Thymus (tissue), 11 donors: ENCODE results near the gene ATP1A3. TPM values are rescaled to one million over a fixed set of nuclear protein-coding genes. Genes with fewer than 3 reads are reported as not detected.

ENCODE experiments used
- DNase-seq, 9 donors: peaks; one replicate each; pipeline ENCODE4 v3.0.0-alpha.2; 2013; ENCODE audit warnings: low spot score in 9 of 9, low read depth in 6 of 9, missing footprints in 1 of 9
- H3K27ac ChIP-seq, 2 donors: one replicate each; pipeline ENCODE4 v1.5.1; 2013; ENCODE audit warnings: control low read depth in 1 of 2, low read depth in 1 of 2, low read length in 1 of 2, mild to moderate bottlenecking in 1 of 2, moderate library complexity in 1 of 2
- H3K27me3 ChIP-seq, 2 donors: one replicate each; pipeline ENCODE4 v1.5.1; 2013; ENCODE audit warnings: low read length in 1 of 2; ENCODE audit not compliant: control insufficient read depth in 2 of 2, insufficient read depth in 1 of 2
- H3K36me3 ChIP-seq, 2 donors: one replicate each; pipeline ENCODE4 v1.5.1; 2013; ENCODE audit warnings: low read length in 1 of 2, mild to moderate bottlenecking in 1 of 2, moderate library complexity in 1 of 2; ENCODE audit not compliant: control insufficient read depth in 2 of 2, insufficient read depth in 2 of 2
- H3K4me1 ChIP-seq, 2 donors: one replicate each; pipeline ENCODE4 v1.5.1; 2013; ENCODE audit warnings: low read length in 2 of 2; ENCODE audit not compliant: control insufficient read depth in 2 of 2, insufficient read depth in 2 of 2
- H3K4me3 ChIP-seq, 2 donors: one replicate each; pipeline ENCODE4 v1.5.1; 2013; ENCODE audit warnings: low read length in 2 of 2, control low read depth in 1 of 2, mild to moderate bottlenecking in 1 of 2
- H3K9me3 ChIP-seq, 2 donors: one replicate each; pipeline ENCODE4 v1.5.1; 2013; ENCODE audit warnings: low read length in 1 of 2, mild to moderate bottlenecking in 1 of 2; ENCODE audit not compliant: control insufficient read depth in 2 of 2, insufficient read depth in 1 of 2
- WGBS: extraction: QIAGEN DNeasy Blood & Tissue Kit; methylation state at CpG from one replicate; pipeline ENCODE4 v1.1.7; 2013; 5-methylcytosine and 5-hydroxymethylcytosine counted together
- polyA plus RNA-seq: library from polyadenylated mRNA; stranded (reverse); fragments of 200-250 nt; gene quantifications from one replicate; pipeline ENCODE4 v1.2.3, GENCODE V29; 2013
- total RNA-seq: library from RNA; stranded (reverse); fragments of 120-200 nt; gene quantifications from one replicate; pipeline ENCODE4 v1.2.4, GENCODE V29; 2013
- donor health status: healthy.

Gene ATP1A3
- total and polyA plus RNA-seq, 2 donors, result 1.2 to 2.6 TPM

DNA sequence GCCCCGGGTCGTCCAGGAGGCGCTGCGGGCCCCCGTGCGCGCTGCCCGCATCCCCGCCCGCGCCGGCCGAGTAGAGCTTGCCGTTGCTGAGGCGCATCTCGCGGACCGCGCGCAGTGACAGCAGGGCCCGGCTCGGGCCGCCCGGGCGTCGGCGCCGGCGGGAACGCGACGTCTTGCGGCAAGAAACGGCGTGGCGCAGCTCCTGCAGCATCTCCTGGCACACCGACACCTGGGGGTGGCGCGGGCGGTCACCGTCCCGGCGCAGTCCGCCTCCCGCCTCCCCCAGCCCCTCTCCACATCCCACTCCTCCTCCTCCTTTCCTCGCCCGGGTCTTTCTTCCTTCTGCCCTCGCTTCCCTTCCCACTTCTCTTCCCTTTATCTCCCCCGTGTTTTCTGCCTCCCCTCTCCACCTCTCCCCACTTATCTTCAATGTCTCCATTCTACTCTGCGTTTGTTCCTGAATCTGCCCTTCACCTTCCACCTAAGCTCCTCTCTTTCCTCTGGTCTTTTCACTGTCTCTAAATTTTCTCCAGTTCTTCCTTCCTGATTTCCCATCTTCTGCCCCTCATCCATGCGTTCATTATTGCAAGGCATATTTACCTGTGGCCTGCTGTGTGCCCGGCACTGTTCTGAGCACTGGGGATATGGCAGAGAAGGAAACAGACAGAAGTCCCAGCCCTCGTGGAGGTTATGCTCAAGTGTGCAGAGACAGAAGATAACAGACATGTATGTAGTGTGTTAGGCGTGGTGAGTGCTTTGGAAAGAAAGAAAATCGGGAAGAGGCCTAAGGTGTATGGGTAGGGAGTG, 5.2 kb upstream of the ATP1A3 start:
- Histone ChIP-seq H3K4me1 (peaks cover 14 to 25% of the 10 kb centered on the region in 2 donors), H3K27me3 (peaks cover 49 to 78% of the 10 kb centered on the region in 2 donors), H3K27ac (no peak overlapping the region), H3K4me3 (peak overlapping the region in 1 of 2 donors; percentile 19), H3K36me3 (no peaks in the 10 kb centered on the region), H3K9me3 (peaks cover 1 to 3% of the 10 kb centered on the region in 2 donors)
- 17% methylated on average over 55 of the region's 55 CpGs for WGBS
- peak in 1 of 9 donors; percentile 16 for DNase-seq

- Histone ChIP-seq H3K4me1 (peaks cover 16 to 29% of the 10 kb centered on the region in 2 donors), H3K9me3 (peaks cover 1 to 3% of the 10 kb centered on the region in 2 donors), H3K36me3 (no peaks in the 10 kb centered on the region), H3K27ac (no peak overlapping the region), H3K27me3 (peaks cover 49 to 83% of the 10 kb centered on the region in 2 donors), H3K4me3 (peak overlapping the region in 1 of 2 donors; percentile 20)
- WGBS, result 4% methylated on average over 64 of the region's 64 CpGs
- DNase-seq, result peak in 2 of 9 donors; percentile 39 to 40
These were observed 4.4 kb upstream of the ATP1A3 start for GRCh38 chr19:41998246-41999020.

DNA sequence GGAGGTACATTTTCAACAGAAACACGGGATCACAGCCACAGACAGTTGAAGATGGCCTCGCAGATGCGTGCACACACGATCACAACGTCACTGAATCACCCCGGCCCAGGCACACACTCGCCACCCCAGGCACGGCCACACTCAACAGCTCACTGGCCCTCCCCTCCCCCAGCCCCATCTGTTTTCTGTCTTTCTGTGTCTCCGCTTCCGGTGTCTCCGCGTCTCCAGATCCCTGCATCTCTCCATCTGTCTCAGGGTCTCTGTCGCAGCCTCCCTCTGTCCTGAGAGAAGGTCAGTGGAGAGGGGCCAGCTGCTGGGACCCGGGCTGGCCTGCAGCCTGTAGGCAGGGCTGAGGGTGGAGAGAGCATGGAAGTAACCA, 3.8 kb upstream of the ATP1A3 start:
- DNase-seq, result peak in 2 of 9 donors; percentile 26 to 52
- H3K27ac ChIP-seq, result no peak overlapping the region
- WGBS, result 5% methylated on average over 14 of the region's 14 CpGs
- peak overlapping the region in 1 of 2 donors; percentile 20 for H3K4me3 ChIP-seq
- H3K9me3 ChIP-seq, result peaks cover 1 to 3% of the 10 kb centered on the region in 2 donors
- H3K27me3 ChIP-seq, result peaks cover 49 to 87% of the 10 kb centered on the region in 2 donors
- H3K36me3 ChIP-seq, result no peaks in the 10 kb centered on the region
- peaks cover 20 to 33% of the 10 kb centered on the region in 2 donors for H3K4me1 ChIP-seq

DNA sequence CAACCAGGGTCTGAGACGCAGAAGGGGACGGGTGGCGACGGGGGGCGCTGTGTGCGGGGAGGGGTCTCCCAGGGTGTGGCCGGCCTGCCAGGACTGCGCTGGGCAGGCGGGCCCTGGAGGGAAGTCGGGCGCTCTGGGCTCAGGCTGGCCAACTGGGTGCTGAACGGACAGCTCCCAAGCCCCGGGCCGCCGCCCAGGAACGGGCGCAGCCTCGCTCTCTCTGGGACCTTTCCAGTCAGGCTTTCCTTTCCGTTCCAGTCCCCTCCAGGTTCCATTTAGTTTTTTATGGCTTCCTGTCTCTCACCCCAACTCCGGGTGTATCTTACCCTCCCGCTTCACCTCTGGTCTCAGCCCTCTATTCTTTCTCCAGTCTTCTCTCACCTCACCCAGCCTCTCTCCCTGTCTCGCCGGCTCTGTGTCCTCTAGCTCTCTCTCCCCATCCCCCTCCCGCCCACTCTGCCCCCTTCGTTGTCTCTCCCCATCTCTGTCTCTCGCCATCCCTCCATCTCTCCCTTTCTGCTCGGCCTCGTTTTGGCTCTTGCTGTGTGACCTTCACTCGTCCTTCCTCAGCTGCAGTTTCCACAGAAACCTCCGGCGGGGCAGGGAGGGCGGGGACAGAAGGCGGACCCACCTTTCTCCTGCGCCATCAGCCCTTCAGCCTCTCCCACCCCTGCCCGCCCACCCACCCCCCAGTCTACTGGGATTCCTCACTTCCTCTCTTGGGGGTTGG, 3.3 kb upstream of the ATP1A3 start:
- WGBS, result 5% methylated on average over 35 of the region's 35 CpGs

GRCh38 chr19:41995959-41996797, 2.1 kb upstream of the ATP1A3 start:
- Histone ChIP-seq H3K4me3 (no peak overlapping the region), H3K27ac (no peak overlapping the region), H3K36me3 (no peaks in the 10 kb centered on the region), H3K4me1 (peaks cover 20 to 33% of the 10 kb centered on the region in 2 donors), H3K27me3 (peaks cover 49 to 85% of the 10 kb centered on the region in 2 donors), H3K9me3 (peaks cover 1 to 3% of the 10 kb centered on the region in 2 donors)
- DNase-seq, result no peak
- WGBS, result 50% methylated on average over 12 of the region's 12 CpGs

More for the DNA sequence above, 3.3 kb upstream of the ATP1A3 start:
- Histone ChIP-seq H3K4me3 (peak overlapping the region in 1 of 2 donors; percentile 18), H3K27me3 (peaks cover 49 to 89% of the 10 kb centered on the region in 2 donors), H3K36me3 (no peaks in the 10 kb centered on the region), H3K4me1 (peaks cover 20 to 33% of the 10 kb centered on the region in 2 donors), H3K9me3 (peaks cover 1 to 3% of the 10 kb centered on the region in 2 donors), H3K27ac (no peak overlapping the region)
- peak in 4 of 9 donors; percentile 28 to 52 (median 40) for DNase-seq

- H3K4me1 ChIP-seq, result peaks cover 20 to 33% of the 10 kb centered on the region in 2 donors
- H3K4me3 ChIP-seq, result no peak overlapping the region
- no peak for DNase-seq
- no peaks in the 10 kb centered on the region for H3K36me3 ChIP-seq
- H3K27me3 ChIP-seq, result peaks cover 42 to 81% of the 10 kb centered on the region in 2 donors
- 88% methylated on average over 19 of the region's 19 CpGs for WGBS
- peaks cover 0 to 3% of the 10 kb centered on the region in 2 donors for H3K9me3 ChIP-seq
- H3K27ac ChIP-seq, result no peak overlapping the region
These were observed 1.2 kb upstream of the ATP1A3 start for GRCh38 chr19:41994994-41995958.

GRCh38 chr19:41994521-41994971, 516 bp upstream of the ATP1A3 start:
- H3K27me3 ChIP-seq, result peaks cover 35 to 74% of the 10 kb centered on the region in 2 donors
- peaks cover 0 to 3% of the 10 kb centered on the region in 2 donors for H3K9me3 ChIP-seq
- peaks cover 20 to 33% of the 10 kb centered on the region in 2 donors for H3K4me1 ChIP-seq
- no peaks in the 10 kb centered on the region for H3K36me3 ChIP-seq
- 28% methylated on average over 13 of the region's 13 CpGs for WGBS
- DNase-seq, result no peak
- peak overlapping the region; percentile 37 to 68 for H3K4me3 ChIP-seq
- no peak overlapping the region for H3K27ac ChIP-seq
